ENCODE measurements around the gene ETNPPL.

ETNPPL gene

DNA sequence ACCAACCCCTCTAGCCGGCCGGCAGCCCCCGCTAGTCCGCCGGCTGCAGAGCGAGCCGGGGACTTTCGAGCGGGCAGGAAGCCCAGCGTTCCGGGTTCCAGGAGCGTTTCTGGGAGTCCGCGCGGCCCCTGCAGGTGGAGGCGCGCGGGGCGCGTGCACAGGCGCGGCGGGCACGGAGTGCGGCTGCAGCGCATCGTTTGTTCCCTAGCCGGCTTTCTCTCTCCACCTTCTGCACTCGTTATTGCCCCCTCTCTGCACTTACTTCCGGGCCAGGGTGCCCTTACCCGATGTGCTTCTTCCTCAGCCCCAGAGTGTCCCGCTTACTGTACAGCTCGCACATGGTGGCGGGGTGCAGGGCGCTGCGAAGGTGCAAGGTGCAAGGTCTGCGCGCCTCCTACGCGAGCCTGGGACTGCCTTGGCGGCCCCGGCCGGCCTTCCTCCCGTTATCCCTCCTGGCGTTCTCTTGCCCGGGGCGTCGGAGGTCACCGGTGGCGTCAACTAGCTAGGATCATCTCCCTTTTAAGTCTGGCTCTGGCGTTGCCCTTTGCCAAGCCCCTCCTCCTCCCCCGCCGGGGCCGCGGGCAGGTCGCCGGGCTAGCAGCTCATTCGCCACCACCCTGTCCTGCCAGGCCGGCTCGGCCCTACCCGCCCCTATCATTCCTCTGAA, at the start of gene ETNPPL:
TSS of gene ETNPPL (minus strand) at position 495 of the 667 bp plus-strand sequence. CDS start at position 340, 155 bp downstream.
- DNase-seq (ENCODE audit: low read depth in 3 of 3) = peak in 1 of 3 experiments; percentile 1

DNA sequence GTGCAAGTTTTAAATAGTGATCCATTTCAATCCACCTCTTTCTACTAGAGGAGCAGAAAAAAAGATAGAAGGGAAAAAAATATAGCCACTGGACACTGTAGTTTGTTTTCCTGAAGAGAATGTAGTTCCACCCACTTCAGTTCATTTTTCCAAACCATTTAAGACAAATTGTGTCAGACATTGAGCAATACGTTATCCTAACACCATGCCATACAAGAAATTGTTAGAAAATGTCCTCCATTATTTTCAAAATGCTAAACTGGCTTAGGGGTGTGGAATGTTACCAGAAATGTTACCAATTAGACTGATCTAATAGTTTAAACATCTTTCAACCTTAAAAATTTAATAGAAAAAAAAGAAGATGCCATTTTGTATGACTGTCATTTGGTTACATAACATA, 48.6 kb upstream of the ETNPPL start:
- DNase-seq (ENCODE audit: low read depth in 3 of 3) = no peak

DNA sequence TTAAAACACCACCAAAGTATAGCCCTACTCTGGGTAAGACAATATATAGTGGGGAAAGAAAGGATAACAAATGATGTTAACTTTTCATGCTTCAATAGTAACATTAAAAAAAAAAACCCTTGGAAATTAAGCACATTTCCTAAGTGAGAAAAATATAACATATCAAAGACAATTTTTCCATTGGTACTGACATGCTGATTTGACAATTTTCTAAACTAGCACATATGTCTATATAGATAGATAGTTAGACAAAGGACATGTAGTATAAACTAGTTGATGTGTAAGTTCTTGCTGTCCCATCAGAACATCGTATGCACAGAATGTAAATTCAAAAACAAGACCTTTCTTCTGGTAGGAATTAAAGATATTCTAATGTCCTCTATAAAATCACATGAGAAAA, 47.2 kb upstream of the ETNPPL start:
- DNase-seq (ENCODE audit: low read depth in 3 of 3) = no peak

DNA sequence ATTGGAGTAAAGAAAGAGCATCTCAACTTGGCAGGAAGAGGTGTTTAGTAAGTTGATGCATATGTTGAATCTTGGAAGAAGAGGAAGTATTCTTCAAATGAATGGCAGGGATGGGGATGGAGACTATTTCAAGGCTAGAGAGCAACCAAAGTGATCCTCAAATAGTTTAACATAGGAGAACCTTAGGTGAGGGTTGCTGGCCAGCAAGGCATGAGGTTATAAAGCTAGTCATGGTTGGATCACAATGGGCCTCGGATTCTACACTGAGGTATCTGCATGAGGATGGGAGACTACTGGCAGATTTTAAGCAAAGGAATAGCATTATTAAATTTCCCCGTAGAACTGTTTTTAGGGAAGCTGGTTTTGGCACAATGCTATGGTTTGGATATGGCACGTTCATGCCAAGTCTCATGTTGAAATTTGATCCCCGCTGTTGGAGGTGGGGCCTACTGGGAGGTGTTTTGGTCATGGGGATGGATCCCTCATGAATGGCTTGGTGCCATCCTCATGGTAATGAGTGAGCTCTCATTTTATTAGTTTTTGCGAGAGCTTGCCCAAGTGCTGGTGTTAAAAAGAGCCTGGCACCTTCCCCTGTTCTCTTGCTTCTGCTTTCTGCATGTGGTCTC, 41.9 kb upstream of the ETNPPL start:
- DNase-seq (ENCODE audit: low read depth in 3 of 3) = no peak

DNA sequence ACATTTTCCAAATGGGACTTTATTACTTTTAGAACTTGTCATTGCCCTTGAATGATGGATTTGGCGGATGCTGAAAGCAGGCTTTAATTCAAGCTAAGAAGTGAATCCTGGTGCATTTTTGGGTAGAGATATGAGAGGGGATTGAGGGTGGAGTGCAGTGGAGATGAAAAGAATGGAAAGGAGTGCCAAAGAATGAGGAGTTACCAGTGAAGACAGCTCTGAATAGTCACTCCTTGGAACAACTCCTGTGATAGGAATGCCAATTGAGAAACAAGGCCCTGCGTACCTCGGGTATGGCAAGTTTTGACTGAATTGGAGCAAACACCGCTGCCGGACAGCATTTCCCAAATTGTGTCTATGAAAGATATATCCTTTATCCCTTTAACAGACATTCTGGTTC, 36.5 kb upstream of the ETNPPL start:
- no peak for DNase-seq (ENCODE audit: low read depth in 3 of 3)

DNA sequence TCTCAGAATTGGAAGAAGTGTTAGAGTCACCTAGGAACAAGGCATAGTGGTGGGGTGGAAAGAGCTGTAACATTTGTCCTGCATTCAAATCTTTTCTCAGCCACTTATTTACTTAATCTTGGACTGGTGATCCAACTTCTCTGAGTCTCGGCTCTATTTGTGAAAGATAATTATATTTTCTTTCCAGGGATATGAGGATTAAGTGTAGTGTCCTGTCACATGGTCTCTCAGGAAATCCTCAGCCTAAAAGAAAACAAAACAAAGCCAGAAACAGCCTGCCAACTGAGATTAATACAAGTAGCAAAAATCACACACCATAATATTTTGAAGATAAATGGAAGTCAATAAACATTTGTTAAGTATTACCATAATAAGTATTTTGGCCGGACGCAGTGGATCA, 33.3 kb upstream of the ETNPPL start:
- no peak for DNase-seq (ENCODE audit: low read depth in 3 of 3)

DNA sequence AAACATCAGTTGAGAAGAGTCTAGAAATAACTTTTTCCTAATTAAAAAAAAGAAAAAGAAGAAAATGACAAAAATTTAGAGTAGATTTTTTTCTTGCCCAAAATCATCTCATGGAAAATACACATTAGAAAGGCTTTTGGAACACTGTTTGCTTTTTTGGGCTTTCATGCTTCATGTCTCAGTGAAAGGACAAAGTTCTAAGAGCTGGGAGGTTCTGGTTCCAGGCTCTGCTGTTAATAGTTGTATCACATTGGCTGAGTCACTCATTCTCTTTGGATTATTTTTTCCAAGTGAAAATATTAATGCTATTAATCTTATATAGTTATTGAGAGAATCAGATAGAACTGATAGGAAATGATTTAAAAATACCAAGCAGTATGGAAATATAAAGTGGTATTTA, 32.9 kb upstream of the ETNPPL start:
- no peak for DNase-seq (ENCODE audit: low read depth in 3 of 3)

DNA sequence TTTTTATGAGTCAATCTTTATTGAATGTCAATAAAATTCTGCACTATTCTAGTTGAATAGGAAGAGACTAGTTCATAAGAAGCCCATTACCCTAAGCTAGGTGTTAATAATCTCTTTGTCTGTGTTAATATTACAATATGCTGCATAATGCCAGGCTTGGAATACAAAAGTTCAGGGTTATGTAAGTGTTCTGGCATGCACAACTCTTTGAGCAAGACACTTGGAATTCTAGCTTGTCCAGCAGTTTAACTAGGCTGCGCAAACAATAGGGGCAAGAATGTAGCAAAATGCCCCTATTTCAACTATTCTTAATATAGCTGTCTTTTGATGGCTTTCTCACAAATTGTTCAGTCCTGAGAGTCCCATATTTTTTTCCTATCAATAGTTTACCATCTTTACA, 31.3 kb upstream of the ETNPPL start:
- DNase-seq (ENCODE audit: low read depth in 3 of 3) = no peak

DNA sequence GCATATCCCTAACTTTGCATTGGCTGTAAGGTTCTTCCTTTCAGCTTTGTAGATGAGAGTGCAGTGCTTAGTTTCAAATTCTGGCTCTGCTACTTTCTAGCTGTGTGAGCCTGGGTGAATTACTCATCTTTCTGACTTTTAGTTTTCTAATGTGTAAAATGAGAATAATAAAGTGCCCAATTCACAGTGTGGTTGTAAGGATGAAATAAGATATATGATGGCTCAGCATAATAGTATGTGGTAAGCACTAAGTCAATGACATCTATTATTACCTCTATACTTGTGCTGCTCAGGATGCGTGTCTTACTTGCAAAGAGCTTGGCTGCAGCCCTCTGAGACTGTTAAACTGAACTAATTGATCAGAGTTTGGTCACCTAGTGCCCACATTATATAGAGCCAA, 30.6 kb upstream of the ETNPPL start:
- DNase-seq (ENCODE audit: low read depth in 3 of 3) = no peak

DNA sequence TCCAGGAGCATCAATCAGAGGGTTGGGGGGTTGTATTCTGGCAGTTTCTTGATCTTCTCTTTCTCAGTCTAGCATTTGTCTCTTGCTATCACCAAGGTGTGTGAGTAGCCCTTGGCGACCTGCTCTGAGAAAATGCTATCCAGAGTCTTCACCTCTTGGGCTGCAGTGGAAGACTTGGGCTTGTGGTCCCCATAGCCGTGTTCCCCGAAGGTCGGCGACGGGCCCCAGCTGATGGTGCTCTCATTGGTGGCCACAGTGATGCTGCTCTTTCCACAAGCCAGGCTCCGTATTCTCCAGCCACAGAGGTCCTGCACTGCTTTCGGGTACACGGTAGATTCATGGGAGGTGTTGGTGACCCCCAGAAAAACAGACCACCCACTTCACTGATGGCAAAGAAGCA, 25.9 kb upstream of the ETNPPL start:
- DNase-seq (ENCODE audit: low read depth in 3 of 3) = no peak

DNA sequence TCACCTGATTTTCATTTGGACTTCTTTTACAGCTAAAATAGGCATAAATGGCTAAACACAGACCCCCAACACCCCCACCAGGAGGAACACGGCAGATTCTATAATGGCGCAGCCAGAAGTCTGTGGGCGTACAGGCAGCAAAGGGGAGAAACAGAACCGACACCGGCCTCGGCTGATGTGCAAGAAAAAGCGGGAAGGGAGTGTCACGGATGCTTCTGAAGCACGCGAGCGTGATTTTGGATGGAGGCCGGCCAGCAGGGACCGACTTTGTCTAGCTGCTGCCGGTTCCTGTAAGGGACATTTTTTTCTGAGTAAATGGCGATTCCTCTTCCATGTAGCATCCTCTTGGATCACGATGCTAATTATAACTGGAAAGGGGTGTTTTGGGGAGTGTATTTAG, 24.9 kb upstream of the ETNPPL start:
- DNase-seq (ENCODE audit: low read depth in 3 of 3) = no peak

DNA sequence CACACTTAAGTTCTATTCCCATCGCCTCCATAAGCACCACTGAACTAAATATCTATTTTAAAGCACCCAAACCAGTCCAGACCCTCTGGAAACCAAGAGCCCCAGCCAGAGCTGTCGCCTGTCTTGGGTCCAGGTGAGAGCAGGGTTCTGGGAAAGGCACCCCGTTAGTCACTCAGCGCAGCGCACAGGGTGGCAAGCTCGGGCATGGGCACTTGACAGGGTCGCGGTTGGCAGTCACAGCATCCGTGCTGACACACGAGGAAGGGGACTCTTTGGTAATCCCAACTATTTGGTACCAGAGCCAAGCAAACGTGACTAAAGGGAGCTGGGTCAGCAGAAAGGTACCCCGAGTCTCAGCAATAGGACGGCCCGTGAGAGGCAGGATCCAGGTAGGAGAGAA, 24.3 kb upstream of the ETNPPL start:
- no peak for DNase-seq (ENCODE audit: low read depth in 3 of 3)

DNA sequence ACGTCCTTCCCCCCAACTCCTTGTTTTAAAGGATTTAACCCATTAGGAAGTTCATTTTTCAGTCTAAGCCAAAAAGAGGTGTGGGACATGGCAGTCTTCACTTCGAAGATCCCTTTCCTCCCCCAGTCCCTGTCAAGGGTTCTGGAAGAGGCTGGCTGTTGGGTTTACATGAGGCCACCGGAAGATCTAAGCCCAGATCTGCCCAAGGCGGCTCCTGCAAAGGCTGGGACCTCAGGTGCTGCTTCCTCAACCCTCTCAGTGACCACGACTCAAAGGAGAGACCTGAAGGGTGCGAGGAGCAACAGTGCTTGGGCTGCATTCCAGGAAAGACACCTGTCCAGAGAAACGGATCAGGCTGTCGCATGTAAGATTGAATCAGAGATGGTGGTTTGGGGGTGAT, 23.5 kb upstream of the ETNPPL start:
- no peak for DNase-seq (ENCODE audit: low read depth in 3 of 3)

DNA sequence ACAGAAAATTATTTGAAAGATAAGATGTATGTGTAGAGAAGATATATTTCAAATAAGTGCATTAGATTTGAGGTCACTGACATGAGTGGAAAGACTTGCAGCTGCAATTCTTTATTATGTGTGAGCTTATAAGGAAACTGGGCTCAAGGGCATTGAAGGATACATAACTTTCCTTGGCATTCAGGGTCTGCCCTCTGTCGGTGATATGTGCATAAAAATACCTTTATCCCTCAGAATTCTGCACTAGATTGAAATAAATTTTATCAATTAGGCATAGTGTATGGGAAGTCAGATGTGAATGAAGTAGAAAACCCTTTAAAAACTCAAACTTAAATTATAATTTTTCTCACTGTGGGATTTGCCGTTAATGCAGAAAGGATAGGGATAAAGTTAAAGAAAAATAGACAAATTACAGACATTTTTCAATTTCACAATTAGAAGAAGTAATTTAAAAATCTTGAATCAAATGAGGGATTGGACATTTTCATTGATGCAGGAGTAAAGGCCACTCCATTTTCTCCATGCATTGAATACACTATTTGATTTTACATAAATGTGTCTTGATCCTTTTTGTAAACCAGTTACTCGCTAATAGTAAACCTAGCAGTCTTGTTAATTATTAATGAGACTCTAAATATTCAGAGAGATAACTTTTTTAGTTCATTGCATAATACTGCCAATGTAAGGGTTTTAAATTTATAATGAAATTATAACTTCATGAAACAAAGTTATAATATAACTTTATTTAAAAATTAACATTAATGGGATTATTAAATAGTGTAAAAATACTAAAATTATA, 21.0 kb upstream of the ETNPPL start:
- no peak for DNase-seq (ENCODE audit: low read depth in 3 of 3)

DNA sequence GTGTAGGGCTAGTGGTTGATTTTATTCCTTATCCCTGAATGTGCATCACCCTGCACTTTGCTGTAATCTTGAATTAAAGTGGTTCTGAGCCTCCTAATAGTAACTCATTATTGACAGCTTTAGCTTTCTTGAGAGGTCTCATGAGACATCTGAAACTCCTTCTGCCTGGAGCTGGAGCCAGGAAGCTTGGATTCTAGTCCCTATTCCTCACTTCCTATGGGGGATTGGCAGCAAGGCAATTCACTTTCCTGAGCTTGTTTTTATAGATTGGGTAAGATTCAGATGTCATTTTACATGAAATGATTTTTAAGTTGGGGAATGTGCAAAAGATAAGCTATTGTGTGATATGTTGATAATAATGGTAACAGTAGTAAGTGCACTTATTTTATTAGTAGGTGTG, 17.1 kb upstream of the ETNPPL start:
- DNase-seq (ENCODE audit: low read depth in 3 of 3) = no peak

DNA sequence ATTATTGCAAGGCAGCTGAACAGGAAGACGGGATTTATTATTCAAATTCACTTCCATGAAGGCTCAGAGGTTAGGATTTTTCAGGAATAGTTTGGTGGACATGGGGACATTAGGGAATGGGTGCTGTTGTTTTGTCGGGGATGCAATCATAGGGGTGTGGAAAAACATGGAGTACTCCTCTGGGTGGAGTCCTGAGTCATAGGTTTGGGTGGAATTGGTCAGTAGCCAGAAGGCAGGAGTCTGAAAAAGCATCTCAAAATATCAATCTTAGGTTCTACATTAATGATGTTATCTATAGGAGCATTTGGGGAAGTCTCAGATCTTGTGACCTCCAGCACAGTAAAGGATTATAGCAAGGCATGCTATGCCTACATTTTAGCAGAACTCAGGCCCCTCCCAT, 14.5 kb upstream of the ETNPPL start:
- no peak for DNase-seq (ENCODE audit: low read depth in 3 of 3)

DNA sequence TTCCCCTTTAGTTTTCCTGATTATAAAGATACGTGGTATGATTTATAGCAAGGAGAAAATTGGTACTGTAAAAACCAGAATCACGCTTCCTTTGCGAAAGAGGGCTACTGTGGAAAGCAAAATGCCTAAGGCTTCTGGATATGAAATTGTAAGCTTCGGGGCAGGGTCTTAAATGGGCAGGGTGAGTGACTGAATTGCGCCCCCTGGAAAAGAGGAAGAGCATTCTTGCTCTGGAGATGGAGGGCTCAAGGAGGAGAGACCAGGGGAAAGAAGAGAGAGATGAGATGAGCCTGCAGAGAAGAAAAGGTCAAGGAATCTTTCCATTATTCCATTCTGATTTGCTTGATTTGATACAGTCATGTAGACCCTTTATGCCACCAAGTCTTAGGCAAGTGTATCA, 13.1 kb upstream of the ETNPPL start:
- no peak for DNase-seq (ENCODE audit: low read depth in 3 of 3)

DNA sequence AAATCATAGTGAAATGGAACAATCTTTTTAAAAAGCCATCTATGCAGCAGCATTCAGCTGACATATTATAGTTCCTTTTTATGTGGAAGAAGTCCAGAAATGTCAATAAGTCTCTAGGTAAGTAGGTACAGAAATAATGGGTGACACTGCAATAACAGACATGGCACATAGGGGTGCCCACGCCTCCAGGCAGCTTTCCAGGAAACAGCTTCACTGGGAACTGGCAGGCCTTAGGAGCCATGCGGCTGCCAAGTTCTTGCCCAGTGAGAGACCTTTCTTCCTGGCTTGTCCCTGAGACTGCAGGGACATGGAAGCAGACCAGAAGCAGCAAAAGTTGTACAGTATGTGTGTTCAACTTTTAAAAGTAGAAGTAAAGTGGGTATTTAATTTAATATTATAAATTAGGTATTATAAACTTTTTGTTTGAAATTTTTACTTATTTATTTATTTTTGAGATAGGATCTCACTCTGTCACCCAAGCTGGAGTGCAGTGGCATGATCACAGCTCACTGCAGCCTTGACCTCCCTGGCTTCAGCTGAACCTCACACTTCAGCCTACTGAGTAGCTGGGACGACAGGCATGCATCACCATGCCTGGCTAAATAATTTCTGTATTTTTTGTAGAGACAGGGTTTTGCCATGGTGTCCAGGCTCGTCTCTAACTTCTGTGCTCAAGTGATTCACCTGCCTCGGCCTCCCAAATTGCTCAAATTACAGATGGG, 12.1 kb upstream of the ETNPPL start:
- no peak for DNase-seq (ENCODE audit: low read depth in 3 of 3)

DNA sequence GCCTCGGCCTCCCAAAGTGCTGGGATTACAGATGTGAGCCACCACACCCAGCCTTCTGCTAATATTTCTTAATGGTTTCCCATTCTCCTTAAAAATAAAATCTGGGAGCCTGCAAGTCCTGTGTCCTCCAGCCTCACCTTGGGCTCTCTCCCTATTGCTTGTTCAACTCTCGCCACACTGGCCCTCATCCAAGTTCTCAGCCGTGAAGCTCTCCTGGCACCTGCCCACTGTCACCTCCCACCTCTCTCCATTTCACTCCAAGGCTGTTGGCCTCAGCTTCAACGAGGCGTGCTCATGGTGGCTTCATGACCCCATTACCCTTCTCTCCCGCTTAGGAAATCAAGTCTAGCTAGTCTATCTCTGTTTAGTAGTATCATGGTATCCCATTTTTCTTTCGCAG, 9.5 kb upstream of the ETNPPL start:
- DNase-seq (ENCODE audit: low read depth in 3 of 3) = no peak

DNA sequence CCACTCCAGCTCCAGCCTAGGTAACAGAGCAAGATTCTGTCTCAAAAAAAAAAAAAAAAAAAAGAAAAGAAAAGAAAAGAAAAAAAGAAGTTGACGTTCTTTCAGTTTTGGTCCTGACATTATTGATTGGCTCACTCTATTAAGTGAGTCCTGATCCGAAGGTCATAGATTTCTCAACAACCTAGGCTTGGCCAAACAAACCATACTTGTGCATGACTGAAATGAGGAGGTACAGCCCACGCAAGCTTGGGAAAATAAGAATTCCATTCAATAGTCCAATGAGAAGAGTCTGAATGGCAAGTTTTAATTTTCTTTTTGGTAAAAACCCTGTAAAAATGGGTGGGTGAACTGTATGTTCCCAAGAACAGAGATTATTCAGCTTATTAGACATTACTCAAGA, 3.2 kb upstream of the ETNPPL start:
- no peak for DNase-seq (ENCODE audit: low read depth in 3 of 3)

DNA sequence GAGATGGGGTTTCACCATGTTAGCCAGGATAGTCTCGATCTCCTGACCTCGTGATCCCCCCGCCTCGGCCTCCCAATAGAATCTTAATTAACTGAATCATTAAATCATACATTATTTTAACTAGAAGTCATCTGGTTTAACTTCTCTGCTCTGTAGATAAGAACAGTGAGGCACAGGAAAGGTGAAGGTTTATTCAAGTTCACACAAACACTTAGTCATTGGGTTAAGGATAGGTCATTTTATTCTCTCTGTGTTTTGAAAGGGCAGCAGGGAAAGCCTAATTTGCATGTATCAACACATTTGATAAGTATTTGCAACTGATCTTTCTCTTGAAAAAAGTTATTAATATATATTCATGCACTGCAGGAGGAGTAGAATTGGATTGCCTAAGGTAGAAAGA, 1.1 kb upstream of the ETNPPL start:
- DNase-seq (ENCODE audit: low read depth in 3 of 3) = no peak

DNA sequence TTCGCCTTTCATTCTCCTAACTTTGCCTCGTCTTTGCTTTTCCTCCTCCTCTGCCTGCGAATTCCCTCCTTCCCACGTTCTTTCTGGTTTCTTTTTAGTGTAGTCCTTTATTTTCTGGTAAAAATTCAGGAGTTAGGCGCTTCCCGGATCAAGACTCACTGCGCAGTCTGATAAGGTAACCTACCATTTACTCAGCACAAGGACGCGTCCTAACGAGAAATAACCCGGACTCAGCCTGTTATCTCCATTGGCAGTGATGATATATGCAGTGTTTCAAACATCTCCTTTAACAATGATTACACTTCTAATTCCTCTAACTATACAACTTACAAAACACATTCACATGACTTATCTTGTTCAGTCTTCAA, 357 bp upstream of the ETNPPL start:
- no peak for DNase-seq (ENCODE audit: low read depth in 3 of 3)

DNA sequence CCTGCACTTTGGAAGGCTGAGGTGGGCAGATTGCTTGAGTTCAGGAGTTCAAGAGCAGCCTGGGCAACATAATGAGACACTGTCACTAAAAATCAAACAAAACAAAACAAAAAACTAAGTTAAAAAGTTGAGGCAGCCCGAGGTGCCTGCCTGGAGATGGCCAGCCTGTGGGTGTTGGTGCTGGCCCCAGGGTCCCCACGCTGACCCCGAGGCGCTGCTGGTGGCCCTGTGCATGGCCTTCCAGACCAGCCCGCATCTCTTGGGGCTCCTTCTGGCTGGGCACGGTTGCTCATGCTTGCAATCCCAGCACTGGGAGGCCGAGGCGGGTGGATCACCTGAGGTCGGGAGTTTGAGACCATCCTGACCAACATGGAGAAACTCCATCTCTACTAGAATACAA, 4.4 kb downstream of the ETNPPL start:
- no peak for DNase-seq (ENCODE audit: low read depth in 3 of 3)
